GM19467 (cell line): ENCODE results near the gene EPHB2.
"Not testable (repeated sequence)": the region's sequence is repeated elsewhere in the genome, so short reads cannot be mapped to it uniquely, and the experiment has no call there.

Experiments
- ATAC-seq: cut with Tn5 transposase; IDR thresholded peaks from one replicate; pipeline ENCODE4 v1.9.1; 2021; ENCODE audit warnings: mild to moderate bottlenecking, moderate library complexity; ENCODE audit not compliant: unreplicated experiment

The EPHB2 gene

GRCh38 chr1:22689505-22689904, 21.1 kb upstream of the EPHB2 start:
- ATAC-seq, result no peak

GRCh38 chr1:22691031-22691753, 19.4 kb upstream of the EPHB2 start:
- ATAC-seq, result no peak

GRCh38 chr1:22694172-22694571, 16.5 kb upstream of the EPHB2 start:
- ATAC-seq, result no peak

- ATAC-seq, result no peak
These were observed 14.0 kb upstream of the EPHB2 start for GRCh38 chr1:22696610-22697009.

- no peak for ATAC-seq
These were observed 12.7 kb upstream of the EPHB2 start for GRCh38 chr1:22697980-22698379.

- ATAC-seq, result no peak
These were observed 10.7 kb upstream of the EPHB2 start for GRCh38 chr1:22699681-22700520.

- ATAC-seq, result no peak
These were observed 8.1 kb upstream of the EPHB2 start for GRCh38 chr1:22702296-22703085.

GRCh38 chr1:22704440-22705067, 6.1 kb upstream of the EPHB2 start:
- no peak for ATAC-seq

- ATAC-seq, result no peak
These were observed 5.1 kb upstream of the EPHB2 start for GRCh38 chr1:22705586-22705985.

- not testable (repeated sequence) for ATAC-seq
These were observed 4.5 kb upstream of the EPHB2 start for GRCh38 chr1:22706100-22706499.

- no peak for ATAC-seq
These were observed 1.9 kb upstream of the EPHB2 start for GRCh38 chr1:22708777-22709176.

GRCh38 chr1:22709227-22709626, 1.4 kb upstream of the EPHB2 start:
- ATAC-seq, result no peak

GRCh38 chr1:22709891-22710700, 543 bp upstream of the EPHB2 start:
- ATAC-seq, result no peak

- ATAC-seq, result no peak
These were observed 432 bp downstream of the EPHB2 start for GRCh38 chr1:22711071-22711470.

GRCh38 chr1:22711591-22712501, 1.2 kb downstream of the EPHB2 start:
- ATAC-seq, result no peak

- no peak for ATAC-seq
These were observed 2.0 kb downstream of the EPHB2 start for GRCh38 chr1:22712502-22713271.

- ATAC-seq, result no peak
These were observed 3.8 kb downstream of the EPHB2 start for GRCh38 chr1:22714455-22714854.

GRCh38 chr1:22717037-22717760, 6.6 kb downstream of the EPHB2 start:
- ATAC-seq, result no peak
